ENCODE measurements around the gene ENAH.

DNA sequence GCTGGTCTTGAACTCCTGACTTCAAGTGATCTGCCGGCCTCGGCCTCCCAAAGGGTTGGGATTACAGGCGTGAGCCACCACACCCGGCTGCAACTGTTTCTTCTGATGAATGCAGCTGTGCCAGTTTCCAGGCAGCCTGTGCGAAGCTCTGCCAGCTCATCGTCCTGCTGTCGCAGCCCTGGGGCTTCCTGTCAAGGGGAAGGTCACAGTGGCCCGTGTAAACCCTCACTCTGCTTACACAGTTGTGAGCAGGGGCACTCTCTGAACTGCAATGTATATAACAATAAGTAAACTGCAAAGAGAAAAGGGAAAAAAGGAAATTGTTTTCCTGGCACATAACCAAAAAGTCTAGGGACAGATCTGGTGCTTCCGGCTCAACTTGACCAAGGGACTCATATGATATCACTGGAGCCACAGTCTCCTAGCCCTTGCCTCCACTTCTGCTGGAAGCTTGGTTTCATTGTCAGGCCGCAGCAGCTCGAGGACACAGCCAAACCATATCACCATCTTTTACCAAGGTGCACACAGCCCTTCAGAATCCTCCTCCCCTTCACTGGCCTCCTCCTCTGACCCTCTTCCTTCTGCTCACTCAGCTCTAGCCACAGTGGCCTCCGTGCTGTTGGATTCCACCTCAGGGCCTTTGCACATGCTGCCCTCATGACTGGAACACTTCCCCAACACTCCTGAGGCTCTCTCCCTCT, 202.3 kb downstream of the ENAH start:
- no peak for TF ChIP-seq JUND (IDR thresholded peaks at IDR 0.05)
- TF ChIP-seq, protein P1, sequence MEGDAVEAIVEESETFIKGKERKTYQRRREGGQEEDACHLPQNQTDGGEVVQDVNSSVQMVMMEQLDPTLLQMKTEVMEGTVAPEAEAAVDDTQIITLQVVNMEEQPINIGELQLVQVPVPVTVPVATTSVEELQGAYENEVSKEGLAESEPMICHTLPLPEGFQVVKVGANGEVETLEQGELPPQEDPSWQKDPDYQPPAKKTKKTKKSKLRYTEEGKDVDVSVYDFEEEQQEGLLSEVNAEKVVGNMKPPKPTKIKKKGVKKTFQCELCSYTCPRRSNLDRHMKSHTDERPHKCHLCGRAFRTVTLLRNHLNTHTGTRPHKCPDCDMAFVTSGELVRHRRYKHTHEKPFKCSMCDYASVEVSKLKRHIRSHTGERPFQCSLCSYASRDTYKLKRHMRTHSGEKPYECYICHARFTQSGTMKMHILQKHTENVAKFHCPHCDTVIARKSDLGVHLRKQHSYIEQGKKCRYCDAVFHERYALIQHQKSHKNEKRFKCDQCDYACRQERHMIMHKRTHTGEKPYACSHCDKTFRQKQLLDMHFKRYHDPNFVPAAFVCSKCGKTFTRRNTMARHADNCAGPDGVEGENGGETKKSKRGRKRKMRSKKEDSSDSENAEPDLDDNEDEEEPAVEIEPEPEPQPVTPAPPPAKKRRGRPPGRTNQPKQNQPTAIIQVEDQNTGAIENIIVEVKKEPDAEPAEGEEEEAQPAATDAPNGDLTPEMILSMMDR (IDR thresholded peaks at IDR 0.05 in 2 of 3, conservative IDR thresholded peaks at IDR 0.05 in 1 of 3; ENCODE audit: borderline replicate concordance in 1 of 3, insufficient read depth in 1 of 3, low read depth in 2 of 3, low read length in 2 of 3): no peak
- no peak for TF ChIP-seq POLR2A (IDR thresholded peaks at IDR 0.05; ENCODE audit: borderline replicate concordance, extremely low read depth, insufficient read depth, insufficient read length)
- no peak for TF ChIP-seq ZNF274 (IDR thresholded peaks at IDR 0.05; ENCODE audit: low read depth, low read length)
- TF ChIP-seq POLR2AphosphoS5 (IDR thresholded peaks at IDR 0.05; ENCODE audit: low read depth, low read length): no peak
- TF ChIP-seq EZH2 (IDR thresholded peaks at IDR 0.05): no peak
- TF ChIP-seq, protein P2, sequence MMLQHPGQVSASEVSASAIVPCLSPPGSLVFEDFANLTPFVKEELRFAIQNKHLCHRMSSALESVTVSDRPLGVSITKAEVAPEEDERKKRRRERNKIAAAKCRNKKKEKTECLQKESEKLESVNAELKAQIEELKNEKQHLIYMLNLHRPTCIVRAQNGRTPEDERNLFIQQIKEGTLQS (IDR thresholded peaks at IDR 0.05): no peak
- TF ChIP-seq TCF7L2 (IDR thresholded peaks at IDR 0.05; ENCODE audit: borderline replicate concordance, extremely low read depth, insufficient read depth, insufficient read length): no peak
- TF ChIP-seq CEBPB (IDR thresholded peaks at IDR 0.05; ENCODE audit: low read depth): no peak
- no peak for TF ChIP-seq SIN3A (IDR thresholded peaks at IDR 0.05; ENCODE audit: low read depth)
- TF ChIP-seq SRF (IDR thresholded peaks at IDR 0.05; ENCODE audit: low read depth): no peak
